HEK293T (cell line): ENCODE results near the gene SCO2.

ENCODE experiments used
- CTCF ChIA-PET: fragments of 350-600 bp; formaldehyde crosslinking; extraction: SDS; loops from one replicate; lab custom pipeline; 2021; ENCODE audit warnings: antibody characterized with exemption, inconsistent platforms; lab: Yijun Ruan, JAX
- POLR2A ChIA-PET: fragments of 350-600 bp; formaldehyde crosslinking; extraction: SDS; loops from one replicate; lab custom pipeline; 2020; ENCODE audit warnings: antibody characterized with exemption, inconsistent platforms; lab: Yijun Ruan, JAX
- DNase-seq: peaks from one replicate; pipeline ENCODE4 v3.0.0; 2012; ENCODE audit warnings: mixed read lengths; ENCODE audit errors: extremely low spot score
- ARNT ChIP-seq: fragments of 450-650 bp; IDR thresholded peaks from 2 replicates; pipeline ENCODE4 v1.6.1; 2017; ENCODE audit warnings: mild to moderate bottlenecking
- BHLHE40 ChIP-seq: fragments of 450-650 bp; IDR thresholded peaks from 2 replicates; pipeline ENCODE4 v1.6.1; 2016; ENCODE audit warnings: mild to moderate bottlenecking, moderate library complexity, borderline replicate concordance
- CTBP1 ChIP-seq: fragments of 450-650 bp; IDR thresholded peaks from 2 replicates; pipeline ENCODE4 v1.6.1; 2016; ENCODE audit warnings: borderline replicate concordance
- ELF4 ChIP-seq: fragments of 450-650 bp; IDR thresholded peaks from 2 replicates; pipeline ENCODE4 v1.6.1; 2017; ENCODE audit warnings: antibody characterized with exemption
- FOXA1 ChIP-seq: fragments of 450-650 bp; IDR thresholded peaks from 2 replicates; pipeline ENCODE4 v1.6.1; 2016; ENCODE audit warnings: mild to moderate bottlenecking
- FOXK2 ChIP-seq: fragments of 450-650 bp; IDR thresholded peaks from 2 replicates; pipeline ENCODE4 v1.6.1; 2016; ENCODE audit warnings: mild to moderate bottlenecking
- FOXM1 ChIP-seq: fragments of 450-650 bp; IDR thresholded peaks from 2 replicates; pipeline ENCODE4 v1.6.1; 2017; ENCODE audit warnings: mild to moderate bottlenecking, borderline replicate concordance
- HDGF ChIP-seq: fragments of 450-650 bp; IDR thresholded peaks from 2 replicates; pipeline ENCODE4 v1.6.1; 2017; ENCODE audit warnings: antibody characterized with exemption, borderline replicate concordance
- L3MBTL2 ChIP-seq: fragments of 450-650 bp; conservative IDR thresholded peaks from 2 replicates; pipeline ENCODE4 v1.6.1; 2016; ENCODE audit warnings: mild to moderate bottlenecking
- LEF1 ChIP-seq: fragments of 450-650 bp; IDR thresholded peaks from 2 replicates; pipeline ENCODE4 v1.6.1; 2017; ENCODE audit warnings: mild to moderate bottlenecking, borderline replicate concordance
- NFRKB ChIP-seq: fragments of 450-650 bp; IDR thresholded peaks from 2 replicates; pipeline ENCODE4 v1.6.1; 2016; ENCODE audit warnings: mild to moderate bottlenecking, moderate library complexity
- PKNOX1 ChIP-seq: fragments of 450-650 bp; IDR thresholded peaks from 2 replicates; pipeline ENCODE4 v1.6.1; 2016
- SP1 ChIP-seq: fragments of 450-650 bp; IDR thresholded peaks from 2 replicates; pipeline ENCODE4 v1.6.1; 2017
- SUZ12 ChIP-seq: fragments of 450-650 bp; IDR thresholded peaks from 2 replicates; pipeline ENCODE4 v1.6.1; 2016; ENCODE audit warnings: mild to moderate bottlenecking
- TARDBP ChIP-seq: fragments of 450-650 bp; IDR thresholded peaks from 2 replicates; pipeline ENCODE4 v1.6.1; 2016
- ZNF384 ChIP-seq: fragments of 450-650 bp; IDR thresholded peaks from 2 replicates; pipeline ENCODE4 v1.6.1; 2016

SCO2 gene

GRCh38 chr22:50483556-50483955 lies 41.8 kb downstream of the SCO2 start:
- DNase-seq = no peak
- TF ChIP-seq FOXK2 (no peak), SUZ12 (no peak), L3MBTL2 (no peak), NFRKB (no peak), CTBP1 (no peak), LEF1 (no peak), FOXM1 (no peak), FOXA1 (no peak), SP1 (no peak), ARNT (no peak), BHLHE40 (no peak), TARDBP (no peak), ZNF384 (no peak), HDGF (no peak), PKNOX1 (no peak), ELF4 (no peak)
- ChIA-PET CTCF (interaction anchor here (0.8 kb wide), 1 partner anchor 15 kb away, joined by 5 read pairs; no protein-coding TSS in a partner anchor), POLR2A (interaction anchor here (0.6 to 1.2 kb wide), 3 partner anchors 24 to 42 kb away, joined by 3 to 4 read pairs (median 3); partner anchors contain the start of genes LMF2, NCAPH2 and SCO2)

GRCh38 chr22:50483106-50483505 lies 42.3 kb downstream of the SCO2 start:
- TF ChIP-seq FOXA1 = no peak
- TF ChIP-seq TARDBP = no peak
- no peak for TF ChIP-seq FOXM1
- TF ChIP-seq LEF1 = no peak
- TF ChIP-seq ARNT = no peak
- no peak for TF ChIP-seq L3MBTL2
- TF ChIP-seq SP1 = no peak
- TF ChIP-seq ELF4 = no peak
- no peak for TF ChIP-seq BHLHE40
- TF ChIP-seq ZNF384 = no peak
- TF ChIP-seq HDGF = no peak
- no peak for TF ChIP-seq NFRKB
- no peak for TF ChIP-seq FOXK2
- TF ChIP-seq PKNOX1 = no peak
- no peak for TF ChIP-seq SUZ12
- no peak for TF ChIP-seq CTBP1
- ChIA-PET POLR2A (interaction anchor here (1.0 kb wide), 1 partner anchor 26 kb away, joined by 3 read pairs; no protein-coding TSS in a partner anchor), CTCF (no interaction called here)
- no peak for DNase-seq

- TF ChIP-seq ELF4 = no peak
- TF ChIP-seq FOXM1 = no peak
- TF ChIP-seq FOXK2 = no peak
- no peak for TF ChIP-seq FOXA1
- TF ChIP-seq CTBP1 = no peak
- TF ChIP-seq ZNF384 = no peak
- TF ChIP-seq PKNOX1 = no peak
- TF ChIP-seq L3MBTL2 = no peak
- TF ChIP-seq LEF1 = no peak
- TF ChIP-seq ARNT = no peak
- TF ChIP-seq NFRKB = no peak
- no peak for TF ChIP-seq SP1
- no peak for TF ChIP-seq BHLHE40
- ChIA-PET CTCF (no interaction called here), POLR2A (interaction anchor here (1.0 to 1.2 kb wide), 2 partner anchors 25 to 27 kb away, joined by 3 to 4 read pairs; partner anchors contain the start of genes LMF2 and NCAPH2)
- DNase-seq = no peak
Measured at GRCh38 chr22:50482107-50483074, 43.0 kb downstream of the SCO2 start.

GRCh38 chr22:50481440-50482106 lies 43.8 kb downstream of the SCO2 start, which contains the start of gene ADM2:
ADM2 (plus strand) TSS chr22:50481543; CDS start chr22:50481848, 305 bp downstream.
- ChIA-PET POLR2A (interaction anchor here (1.2 kb wide), 1 partner anchor 26 kb away, joined by 4 read pairs; the partner anchor contains the start of genes LMF2 and NCAPH2), CTCF (interaction anchor here (0.5 kb wide), 1 partner anchor 106 kb away, joined by 4 read pairs; no protein-coding TSS in a partner anchor)
- TF ChIP-seq LEF1 (no peak), HDGF (no peak), FOXM1 (no peak), L3MBTL2 (no peak), ELF4 (no peak), ZNF384 (no peak), CTBP1 (no peak), BHLHE40 (no peak), PKNOX1 (no peak), TARDBP (no peak), NFRKB (no peak), FOXK2 (no peak), SP1 (no peak), FOXA1 (no peak), SUZ12 (no peak), ARNT (no peak)
- no peak for DNase-seq
